OCI-LY1 (cell line): ENCODE results near the gene WWOX.

Experiments used
- H2AFZ ChIP-seq: fragments of 200-600 bp; sonication (generic), shearing (Covaris generic); 2 replicates; pipeline ENCODE4 v1.6.0; 2014; ENCODE audit warnings: antibody characterized with exemption, mild to moderate bottlenecking, low read length
- H3F3A ChIP-seq: fragments of 200-600 bp; sonication (generic), shearing (Covaris generic); 2 replicates; pipeline ENCODE4 v1.6.0; 2014; ENCODE audit warnings: mild to moderate bottlenecking, antibody characterized with exemption, low read length, moderate library complexity; ENCODE audit not compliant: insufficient read depth
- H3K27ac ChIP-seq: fragments of 200-600 bp; sonication (generic); 2 replicates; pipeline ENCODE4 v1.5.1; 2014; ENCODE audit warnings: low read length, mixed run types, mild to moderate bottlenecking, low read depth; ENCODE audit not compliant: poor library complexity, severe bottlenecking
- H3K27me3 ChIP-seq: fragments of 200-600 bp; sonication (generic); 2 replicates; pipeline ENCODE4 v1.6.0; 2014; ENCODE audit warnings: antibody characterized with exemption, mild to moderate bottlenecking, low read length, moderate library complexity; ENCODE audit not compliant: insufficient read depth
- H3K36me3 ChIP-seq: fragments of 200-600 bp; sonication (generic); 2 replicates; pipeline ENCODE4 v1.6.1; 2014; ENCODE audit warnings: mild to moderate bottlenecking, antibody characterized with exemption, low read length, moderate library complexity, mixed read lengths; ENCODE audit not compliant: insufficient read depth
- H3K4me1 ChIP-seq: fragments of 200-600 bp; sonication (generic); 2 replicates; pipeline ENCODE4 v1.5.1; 2014; ENCODE audit warnings: mild to moderate bottlenecking, low read length, moderate library complexity; ENCODE audit not compliant: insufficient read depth, severe bottlenecking
- H3K4me2 ChIP-seq: fragments of 200-600 bp; sonication (generic), shearing (Covaris generic); 2 replicates; pipeline ENCODE4 v1.6.1; 2014; ENCODE audit warnings: low read length
- H3K4me3 ChIP-seq: fragments of 200-600 bp; sonication (generic); 2 replicates; pipeline ENCODE4 v1.5.1; 2014; ENCODE audit warnings: low read length, low read depth, mild to moderate bottlenecking, mixed read lengths; ENCODE audit not compliant: poor library complexity, severe bottlenecking
- H3K79me2 ChIP-seq: fragments of 200-600 bp; shearing (Covaris generic); 2 replicates; pipeline ENCODE4 v1.6.1; 2016; ENCODE audit warnings: mixed run types, low read length, mixed read lengths; ENCODE audit not compliant: insufficient read depth
- H3K9ac ChIP-seq: fragments of 200-600 bp; sonication (generic), shearing (Covaris generic); 2 replicates; pipeline ENCODE4 v1.6.1; 2014; ENCODE audit warnings: mild to moderate bottlenecking, low read length, mixed read lengths
- H3K9me2 ChIP-seq: fragments of 200-600 bp; sonication (generic), shearing (Covaris generic); 2 replicates; pipeline ENCODE4 v1.6.1; 2014; ENCODE audit warnings: low read depth, mild to moderate bottlenecking, low read length, mixed read lengths
- H3K9me3 ChIP-seq: fragments of 200-600 bp; shearing (Covaris generic); 2 replicates; pipeline ENCODE4 v1.6.1; 2014; ENCODE audit warnings: low read length, mixed read lengths
- H4K20me1 ChIP-seq: fragments of 200-600 bp; sonication (generic), shearing (Covaris generic); 2 replicates; pipeline ENCODE4 v1.6.0; 2016; ENCODE audit warnings: mild to moderate bottlenecking, low read length; ENCODE audit not compliant: insufficient read depth
- CTCF ChIP-seq: fragments of 200-600 bp; sonication (generic), shearing (Covaris generic); IDR thresholded peaks from 2 replicates; pipeline ENCODE4 v1.5.1; 2017; ENCODE audit warnings: mild to moderate bottlenecking, antibody characterized with exemption, low read length, moderate library complexity, mixed read lengths
- EZH2 ChIP-seq: fragments of 200-600 bp; sonication (generic), shearing (Covaris generic); IDR thresholded peaks from 2 replicates; pipeline ENCODE4 v1.8.0; 2017; ENCODE audit warnings: borderline replicate concordance, mixed run types, mild to moderate bottlenecking, antibody characterized with exemption, low read length, moderate library complexity, mixed read lengths

WWOX gene

GRCh38 chr16:78844682-78845081 lies 745.2 kb downstream of the WWOX start:
- Histone ChIP-seq H3K9ac (no peak overlapping the region), H3K4me2 (no peak overlapping the region), H3K27ac (no peak overlapping the region), H3K4me1 (no peaks in the 10 kb centered on the region), H3K9me2 (no peaks in the 10 kb centered on the region), H3K9me3 (no peaks in the 10 kb centered on the region), H3K36me3 (no peaks in the 10 kb centered on the region), H3K27me3 (no peaks in the 10 kb centered on the region), H3K79me2 (no peaks in the 10 kb centered on the region), H3F3A (no peaks in the 10 kb centered on the region), H2AFZ (no peak overlapping the region), H4K20me1 (no peaks in the 10 kb centered on the region), H3K4me3 (no peak overlapping the region)
- TF ChIP-seq EZH2 (no peak), CTCF (no peak)

- Histone ChIP-seq H3K27me3 (no peaks in the 10 kb centered on the region), H3K4me3 (no peak overlapping the region), H3K9me3 (no peaks in the 10 kb centered on the region), H3K4me2 (no peak overlapping the region), H3K79me2 (no peaks in the 10 kb centered on the region), H4K20me1 (no peaks in the 10 kb centered on the region), H3K9me2 (no peaks in the 10 kb centered on the region), H3F3A (no peaks in the 10 kb centered on the region), H2AFZ (no peak overlapping the region), H3K4me1 (no peaks in the 10 kb centered on the region), H3K27ac (no peak overlapping the region), H3K9ac (no peak overlapping the region), H3K36me3 (no peaks in the 10 kb centered on the region)
- TF ChIP-seq EZH2 = no peak
- TF ChIP-seq CTCF = no peak
Observed at GRCh38 chr16:78851266-78851665, 751.8 kb downstream of the WWOX start.

GRCh38 chr16:78852081-78852635 lies 752.7 kb downstream of the WWOX start:
- Histone ChIP-seq H3K4me3 (no peak overlapping the region), H4K20me1 (no peaks in the 10 kb centered on the region), H3K9me3 (no peaks in the 10 kb centered on the region), H3K9ac (no peak overlapping the region), H3K27ac (no peak overlapping the region), H3K4me1 (no peaks in the 10 kb centered on the region), H3K27me3 (no peaks in the 10 kb centered on the region), H2AFZ (no peak overlapping the region), H3K36me3 (no peaks in the 10 kb centered on the region), H3K9me2 (no peaks in the 10 kb centered on the region), H3F3A (no peaks in the 10 kb centered on the region), H3K4me2 (no peak overlapping the region), H3K79me2 (no peaks in the 10 kb centered on the region)
- TF ChIP-seq CTCF = no peak
- TF ChIP-seq EZH2 = no peak
